ENCODE results near the gene MLYCD. TPM values are rescaled to one million over a fixed set of nuclear protein-coding genes. Genes with fewer than 3 reads are reported as not detected.

MLYCD gene
- total and polyA plus RNA-seq, 4 donors, result 3.7 to 24.4 (median 7.5) TPM

DNA sequence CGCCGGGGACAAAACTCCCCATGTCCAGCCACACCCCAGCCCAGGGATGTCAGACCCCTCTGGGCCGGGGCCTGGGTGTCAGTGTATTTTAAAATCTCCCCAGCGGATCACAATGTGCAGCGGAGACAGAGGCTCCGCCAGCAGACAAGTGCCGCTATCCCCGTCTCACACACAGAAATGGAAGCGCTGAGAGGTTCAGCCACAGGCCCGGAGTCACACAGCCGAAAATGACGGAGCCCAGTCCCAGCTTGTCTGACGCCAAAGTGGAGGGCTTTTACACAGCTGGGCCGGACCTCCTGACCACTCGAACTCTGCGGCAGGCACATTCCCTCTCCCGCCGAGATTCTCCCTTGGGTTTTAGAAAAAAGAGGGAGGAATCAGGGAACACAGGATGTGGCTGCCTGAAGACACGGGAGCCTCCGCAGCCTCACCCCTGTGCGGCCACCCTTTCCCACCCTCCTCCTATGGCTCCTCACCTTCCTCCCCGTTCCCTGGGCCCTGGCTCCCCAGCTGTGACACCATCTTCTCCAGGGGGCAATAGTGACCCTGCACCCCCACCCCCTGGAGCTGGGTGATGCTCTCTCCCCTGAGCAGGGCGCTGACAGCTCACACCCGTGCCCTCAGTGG, 47.4 kb downstream of the MLYCD start:
- WGBS, result 59% methylated on average over 24 of the region's 24 CpGs
- Histone ChIP-seq H3K4me3 (ENCODE audit: low read depth in 1 of 3, low read length in 3 of 3) (peak overlapping the region; percentile 6 to 61 (median 41)), H3K27ac (ENCODE audit: low read depth in 1 of 2, low read length in 2 of 2) (peak overlapping the region; percentile 90 to 93), H3K9me3 (ENCODE audit: control insufficient read depth in 4 of 4, low read length in 3 of 4) (no peaks in the 10 kb centered on the region), H3K4me1 (ENCODE audit: control insufficient read depth in 4 of 4, insufficient read depth in 4 of 4, low read length in 3 of 4) (peaks cover 24 to 72% (median 65%) of the 10 kb centered on the region in 4 donors), H3K36me3 (ENCODE audit: control insufficient read depth in 4 of 4, insufficient read depth in 3 of 4, low read depth in 1 of 4, low read length in 3 of 4) (no peaks in the 10 kb centered on the region), H3K27me3 (ENCODE audit: control insufficient read depth in 4 of 4, insufficient read depth in 4 of 4, low read length in 3 of 4) (no peaks in the 10 kb centered on the region), H3K9ac (ENCODE audit: low read depth in 1 of 2, low read length in 2 of 2) (peak overlapping the region in 1 of 2 donors; percentile 28)
- no peak for DNase-seq (ENCODE audit: low spot score)
- TF ChIP-seq, protein P1, sequence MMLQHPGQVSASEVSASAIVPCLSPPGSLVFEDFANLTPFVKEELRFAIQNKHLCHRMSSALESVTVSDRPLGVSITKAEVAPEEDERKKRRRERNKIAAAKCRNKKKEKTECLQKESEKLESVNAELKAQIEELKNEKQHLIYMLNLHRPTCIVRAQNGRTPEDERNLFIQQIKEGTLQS (IDR thresholded peaks at IDR 0.05), result no peak
- TF ChIP-seq, protein P2, sequence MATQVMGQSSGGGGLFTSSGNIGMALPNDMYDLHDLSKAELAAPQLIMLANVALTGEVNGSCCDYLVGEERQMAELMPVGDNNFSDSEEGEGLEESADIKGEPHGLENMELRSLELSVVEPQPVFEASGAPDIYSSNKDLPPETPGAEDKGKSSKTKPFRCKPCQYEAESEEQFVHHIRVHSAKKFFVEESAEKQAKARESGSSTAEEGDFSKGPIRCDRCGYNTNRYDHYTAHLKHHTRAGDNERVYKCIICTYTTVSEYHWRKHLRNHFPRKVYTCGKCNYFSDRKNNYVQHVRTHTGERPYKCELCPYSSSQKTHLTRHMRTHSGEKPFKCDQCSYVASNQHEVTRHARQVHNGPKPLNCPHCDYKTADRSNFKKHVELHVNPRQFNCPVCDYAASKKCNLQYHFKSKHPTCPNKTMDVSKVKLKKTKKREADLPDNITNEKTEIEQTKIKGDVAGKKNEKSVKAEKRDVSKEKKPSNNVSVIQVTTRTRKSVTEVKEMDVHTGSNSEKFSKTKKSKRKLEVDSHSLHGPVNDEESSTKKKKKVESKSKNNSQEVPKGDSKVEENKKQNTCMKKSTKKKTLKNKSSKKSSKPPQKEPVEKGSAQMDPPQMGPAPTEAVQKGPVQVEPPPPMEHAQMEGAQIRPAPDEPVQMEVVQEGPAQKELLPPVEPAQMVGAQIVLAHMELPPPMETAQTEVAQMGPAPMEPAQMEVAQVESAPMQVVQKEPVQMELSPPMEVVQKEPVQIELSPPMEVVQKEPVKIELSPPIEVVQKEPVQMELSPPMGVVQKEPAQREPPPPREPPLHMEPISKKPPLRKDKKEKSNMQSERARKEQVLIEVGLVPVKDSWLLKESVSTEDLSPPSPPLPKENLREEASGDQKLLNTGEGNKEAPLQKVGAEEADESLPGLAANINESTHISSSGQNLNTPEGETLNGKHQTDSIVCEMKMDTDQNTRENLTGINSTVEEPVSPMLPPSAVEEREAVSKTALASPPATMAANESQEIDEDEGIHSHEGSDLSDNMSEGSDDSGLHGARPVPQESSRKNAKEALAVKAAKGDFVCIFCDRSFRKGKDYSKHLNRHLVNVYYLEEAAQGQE (IDR thresholded peaks at IDR 0.05), result no peak
- TF ChIP-seq HNF4A (conservative IDR thresholded peaks at IDR 0.05) (no peak), TAF1 (conservative IDR thresholded peaks at IDR 0.05) (no peak), FOXA2 (IDR thresholded peaks at IDR 0.05) (no peak), YY1 (IDR thresholded peaks at IDR 0.05) (no peak), RXRA (IDR thresholded peaks at IDR 0.05) (no peak), SP1 (IDR thresholded peaks at IDR 0.05) (no peak), HNF4G (IDR thresholded peaks at IDR 0.05) (no peak), FOXA1 (IDR thresholded peaks at IDR 0.05) (no peak), RAD21 (IDR thresholded peaks at IDR 0.05) (no peak), NR2F2 (IDR thresholded peaks at IDR 0.05) (no peak), EGR1 (IDR thresholded peaks at IDR 0.05; ENCODE audit: low read depth in 2 of 2) (no peak), JUND (IDR thresholded peaks at IDR 0.05) (no peak)
- TF ChIP-seq, protein P3, sequence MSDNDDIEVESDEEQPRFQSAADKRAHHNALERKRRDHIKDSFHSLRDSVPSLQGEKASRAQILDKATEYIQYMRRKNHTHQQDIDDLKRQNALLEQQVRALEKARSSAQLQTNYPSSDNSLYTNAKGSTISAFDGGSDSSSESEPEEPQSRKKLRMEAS (IDR thresholded peaks at IDR 0.05), result no peak
- TF ChIP-seq, protein P4, sequence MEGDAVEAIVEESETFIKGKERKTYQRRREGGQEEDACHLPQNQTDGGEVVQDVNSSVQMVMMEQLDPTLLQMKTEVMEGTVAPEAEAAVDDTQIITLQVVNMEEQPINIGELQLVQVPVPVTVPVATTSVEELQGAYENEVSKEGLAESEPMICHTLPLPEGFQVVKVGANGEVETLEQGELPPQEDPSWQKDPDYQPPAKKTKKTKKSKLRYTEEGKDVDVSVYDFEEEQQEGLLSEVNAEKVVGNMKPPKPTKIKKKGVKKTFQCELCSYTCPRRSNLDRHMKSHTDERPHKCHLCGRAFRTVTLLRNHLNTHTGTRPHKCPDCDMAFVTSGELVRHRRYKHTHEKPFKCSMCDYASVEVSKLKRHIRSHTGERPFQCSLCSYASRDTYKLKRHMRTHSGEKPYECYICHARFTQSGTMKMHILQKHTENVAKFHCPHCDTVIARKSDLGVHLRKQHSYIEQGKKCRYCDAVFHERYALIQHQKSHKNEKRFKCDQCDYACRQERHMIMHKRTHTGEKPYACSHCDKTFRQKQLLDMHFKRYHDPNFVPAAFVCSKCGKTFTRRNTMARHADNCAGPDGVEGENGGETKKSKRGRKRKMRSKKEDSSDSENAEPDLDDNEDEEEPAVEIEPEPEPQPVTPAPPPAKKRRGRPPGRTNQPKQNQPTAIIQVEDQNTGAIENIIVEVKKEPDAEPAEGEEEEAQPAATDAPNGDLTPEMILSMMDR (IDR thresholded peaks at IDR 0.05; ENCODE audit: low read depth, low read length, missing input control), result no peak

DNA sequence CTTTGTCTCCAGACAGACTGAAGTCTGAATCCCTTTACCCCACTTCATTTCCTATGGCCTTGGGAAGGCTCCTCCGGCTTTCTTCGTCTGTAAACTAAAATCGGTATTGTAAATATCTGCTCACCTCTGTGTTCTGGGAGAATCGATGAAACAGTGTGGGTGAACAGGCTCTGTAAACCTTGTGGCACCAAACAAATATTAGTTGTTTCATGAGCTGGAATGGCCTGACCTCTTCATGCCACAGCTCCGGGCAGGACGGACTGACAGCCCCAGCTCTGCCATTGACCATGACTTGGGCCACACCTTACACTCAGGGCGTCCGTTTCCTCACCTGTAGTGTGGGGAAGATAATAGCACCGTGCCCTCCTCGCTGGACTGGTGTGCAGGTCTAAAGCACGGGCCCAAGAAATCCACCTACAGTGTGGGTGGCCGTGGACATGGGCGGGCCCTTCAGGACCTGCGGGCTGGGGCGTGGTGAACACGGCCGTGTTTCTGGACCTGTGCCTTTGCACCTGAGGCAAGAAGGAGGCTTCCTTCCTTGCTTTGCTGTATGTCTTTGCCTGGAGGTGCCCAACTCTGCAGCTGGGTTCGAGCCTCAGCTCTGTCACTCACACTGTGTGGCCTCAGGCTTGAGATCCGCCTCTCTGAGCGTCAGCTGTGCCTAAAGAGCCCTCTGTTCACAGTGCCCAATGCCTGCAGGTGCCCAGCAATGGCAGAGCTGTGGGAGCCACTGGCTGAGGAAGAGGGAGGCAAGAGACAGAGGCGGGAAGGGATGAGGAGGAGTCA, 48.1 kb downstream of the MLYCD start:
- WGBS, result 37% methylated on average over 21 of the region's 21 CpGs
- peak overlapping the region; percentile 90 to 93 for H3K27ac ChIP-seq (ENCODE audit: low read depth in 1 of 2, low read length in 2 of 2)
- H3K4me3 ChIP-seq (ENCODE audit: low read depth in 1 of 3, low read length in 3 of 3), result peak overlapping the region; percentile 6 to 61 (median 41)
- TF ChIP-seq JUND (IDR thresholded peaks at IDR 0.05), result no peak
- TF ChIP-seq YY1 (IDR thresholded peaks at IDR 0.05), result peak; percentile 66
- peak in 1 of 2 donors; percentile 31 for TF ChIP-seq RAD21 (IDR thresholded peaks at IDR 0.05)
- peak; percentile 64 to 66 for TF ChIP-seq HNF4A (conservative IDR thresholded peaks at IDR 0.05)
- no peak for TF ChIP-seq NR2F2 (IDR thresholded peaks at IDR 0.05)
- TF ChIP-seq SP1 (IDR thresholded peaks at IDR 0.05), result peak; percentile 81
- TF ChIP-seq, protein P4 (IDR thresholded peaks at IDR 0.05; ENCODE audit: low read depth, low read length, missing input control), result no peak
- TF ChIP-seq TAF1 (conservative IDR thresholded peaks at IDR 0.05), result peak; percentile 50
- TF ChIP-seq, protein P5, sequence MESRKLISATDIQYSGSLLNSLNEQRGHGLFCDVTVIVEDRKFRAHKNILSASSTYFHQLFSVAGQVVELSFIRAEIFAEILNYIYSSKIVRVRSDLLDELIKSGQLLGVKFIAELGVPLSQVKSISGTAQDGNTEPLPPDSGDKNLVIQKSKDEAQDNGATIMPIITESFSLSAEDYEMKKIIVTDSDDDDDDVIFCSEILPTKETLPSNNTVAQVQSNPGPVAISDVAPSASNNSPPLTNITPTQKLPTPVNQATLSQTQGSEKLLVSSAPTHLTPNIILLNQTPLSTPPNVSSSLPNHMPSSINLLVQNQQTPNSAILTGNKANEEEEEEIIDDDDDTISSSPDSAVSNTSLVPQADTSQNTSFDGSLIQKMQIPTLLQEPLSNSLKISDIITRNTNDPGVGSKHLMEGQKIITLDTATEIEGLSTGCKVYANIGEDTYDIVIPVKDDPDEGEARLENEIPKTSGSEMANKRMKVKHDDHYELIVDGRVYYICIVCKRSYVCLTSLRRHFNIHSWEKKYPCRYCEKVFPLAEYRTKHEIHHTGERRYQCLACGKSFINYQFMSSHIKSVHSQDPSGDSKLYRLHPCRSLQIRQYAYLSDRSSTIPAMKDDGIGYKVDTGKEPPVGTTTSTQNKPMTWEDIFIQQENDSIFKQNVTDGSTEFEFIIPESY (IDR thresholded peaks at IDR 0.05), result peak; percentile 51
- peak; percentile 72 for TF ChIP-seq FOXA2 (IDR thresholded peaks at IDR 0.05)
- TF ChIP-seq, protein P3 (IDR thresholded peaks at IDR 0.05), result no peak
- TF ChIP-seq EGR1 (IDR thresholded peaks at IDR 0.05; ENCODE audit: low read depth in 2 of 2), result no peak
- no peak for TF ChIP-seq GABPA (IDR thresholded peaks at IDR 0.05 in 1 of 2, conservative IDR thresholded peaks at IDR 0.05 in 1 of 2)

More for the DNA sequence above, 48.1 kb downstream of the MLYCD start:
- H3K4me1 ChIP-seq (ENCODE audit: control insufficient read depth in 4 of 4, insufficient read depth in 4 of 4, low read length in 3 of 4), result peaks cover 24 to 70% (median 64%) of the 10 kb centered on the region in 4 donors
- H3K27me3 ChIP-seq (ENCODE audit: control insufficient read depth in 4 of 4, insufficient read depth in 4 of 4, low read length in 3 of 4), result no peaks in the 10 kb centered on the region
- DNase-seq (ENCODE audit: low spot score), result no peak
- no peaks in the 10 kb centered on the region for H3K36me3 ChIP-seq (ENCODE audit: control insufficient read depth in 4 of 4, insufficient read depth in 3 of 4, low read depth in 1 of 4, low read length in 3 of 4)
- H3K9ac ChIP-seq (ENCODE audit: low read depth in 1 of 2, low read length in 2 of 2), result peak overlapping the region in 1 of 2 donors; percentile 32
- H3K9me3 ChIP-seq (ENCODE audit: control insufficient read depth in 4 of 4, low read length in 3 of 4), result no peaks in the 10 kb centered on the region

Measured in liver (tissue), 9 donors.